Kidney (tissue), 14 donors: ENCODE data around the gene VWA8. TPM values are rescaled to one million over a fixed set of nuclear protein-coding genes. Genes with fewer than 3 reads are reported as not detected.
"Not testable (repeated sequence)": the region's sequence is repeated elsewhere in the genome, so short reads cannot be mapped to it uniquely, and the experiment has no call there.

Experiments
- DNase-seq, 5 donors: peaks; one replicate each; pipeline ENCODE4 v3.0.0-alpha.2; 2013 to 2020
- FAIRE-seq: peaks from 2 replicates; lab custom pipeline; 2012; peaks lifted over from hg19 to GRCh38; lab: Jason Lieb, UNC
- H3K27ac ChIP-seq, 2 donors: one replicate each; pipeline ENCODE4 v1.7.0; 2013; ENCODE audit warnings: low read depth in 2 of 2, low read length in 2 of 2, inconsistent platforms in 1 of 2
- H3K27me3 ChIP-seq: one replicate; pipeline ENCODE4 v1.7.1; 2013; ENCODE audit warnings: low read length, inconsistent platforms; ENCODE audit not compliant: control insufficient read depth, insufficient read depth
- H3K36me3 ChIP-seq, 3 donors: one replicate each; pipeline versions ENCODE4 v1.7.0 to v1.7.1; 2013; ENCODE audit warnings: low read length in 3 of 3, control low read depth in 1 of 3, inconsistent platforms in 1 of 3; ENCODE audit not compliant: insufficient read depth in 3 of 3, control insufficient read depth in 2 of 3
- H3K4me1 ChIP-seq, 3 donors: one replicate each; pipeline versions ENCODE4 v1.7.0 to v1.7.1; 2013; ENCODE audit warnings: low read length in 3 of 3, inconsistent platforms in 1 of 3, low read depth in 1 of 3; ENCODE audit not compliant: control insufficient read depth in 2 of 3, insufficient read depth in 2 of 3
- H3K4me3 ChIP-seq, 3 donors: one replicate each; pipeline versions ENCODE4 v1.7.0 to v1.8.1; 2013; ENCODE audit warnings: low read length in 3 of 3, control low read depth in 1 of 3, inconsistent platforms in 1 of 3
- H3K9ac ChIP-seq, 3 donors: one replicate each; pipeline versions ENCODE4 v1.7.0 to v1.7.1; 2013; ENCODE audit warnings: low read length in 3 of 3, control low read depth in 1 of 3, inconsistent platforms in 1 of 3
- H3K9me3 ChIP-seq, 3 donors: one replicate each; pipeline versions ENCODE4 v1.7.0 to v1.7.1; 2013; ENCODE audit warnings: low read length in 3 of 3, control low read depth in 1 of 3, inconsistent platforms in 1 of 3; ENCODE audit not compliant: control insufficient read depth in 2 of 3, insufficient read depth in 1 of 3
- intact Hi-C: fragments of 100-400 bp; cut with DNase I; formaldehyde crosslinking; loops from one replicate; pipeline ENCODE4 v1.11.1; 2022
- polyA plus RNA-seq: library from polyadenylated mRNA; stranded (reverse); fragments of 350-450 nt; fragmentation: Illumina TruSeq; extraction: RNeasy Lipid Tissue Mini Kit (QIAGEN cat#74804); gene quantifications from one replicate; pipeline ENCODE4 v1.2.3, GENCODE V29; 2014; ENCODE audit warnings: low read depth, low replicate concordance; ENCODE audit not compliant: insufficient read depth
- total RNA-seq: library from RNA; stranded (reverse); fragmentation: NEBNext Ultra II Directional; extraction: Animal tissue kit (Norgen Biotek cat#: 25700); gene quantifications from one replicate; pipeline ENCODE4 v1.2.1, GENCODE V29; 2021
- TF ChIP-seq, protein P1 (sequence below): IDR thresholded peaks from 3 replicates; pipeline ENCODE4 v1.5.1; 2012; ENCODE audit warnings: mild to moderate bottlenecking, moderate library complexity, borderline replicate concordance; ENCODE audit not compliant: insufficient read depth; ENCODE audit errors: extremely low read depth
- donor health status: control.
- donor health status: control.
- donor health status: control.
- donor health status: control.
- donor health status: control.
- donor health status: DM: yes; HTN: yes; CAD: no.
- donor health status: Normal renal cell carcinoma (clear cell type).

The VWA8 gene
- total and polyA plus RNA-seq, 2 donors from 2014 or later, result 6.4 to 21.3 TPM

DNA sequence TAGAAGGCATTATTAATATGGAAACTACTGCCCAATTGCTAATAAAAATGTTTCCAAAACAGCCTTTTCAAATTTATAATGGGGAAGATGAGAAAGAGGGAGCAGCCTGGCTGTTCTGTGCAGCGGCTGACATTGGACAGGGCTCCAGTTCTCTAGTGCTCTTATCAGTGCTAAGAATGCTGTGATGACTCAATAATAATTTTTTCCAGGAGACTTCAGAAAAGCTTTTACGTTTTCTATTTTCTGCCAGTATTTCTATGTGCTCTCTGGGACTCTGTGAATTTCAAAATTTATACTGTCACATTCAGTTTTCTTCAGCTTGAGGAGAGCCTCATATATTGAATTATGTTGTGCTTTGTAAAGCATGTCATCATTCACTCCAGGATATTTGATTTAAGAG is 209.6 kb downstream of the VWA8 start:
- TF ChIP-seq, protein P1, sequence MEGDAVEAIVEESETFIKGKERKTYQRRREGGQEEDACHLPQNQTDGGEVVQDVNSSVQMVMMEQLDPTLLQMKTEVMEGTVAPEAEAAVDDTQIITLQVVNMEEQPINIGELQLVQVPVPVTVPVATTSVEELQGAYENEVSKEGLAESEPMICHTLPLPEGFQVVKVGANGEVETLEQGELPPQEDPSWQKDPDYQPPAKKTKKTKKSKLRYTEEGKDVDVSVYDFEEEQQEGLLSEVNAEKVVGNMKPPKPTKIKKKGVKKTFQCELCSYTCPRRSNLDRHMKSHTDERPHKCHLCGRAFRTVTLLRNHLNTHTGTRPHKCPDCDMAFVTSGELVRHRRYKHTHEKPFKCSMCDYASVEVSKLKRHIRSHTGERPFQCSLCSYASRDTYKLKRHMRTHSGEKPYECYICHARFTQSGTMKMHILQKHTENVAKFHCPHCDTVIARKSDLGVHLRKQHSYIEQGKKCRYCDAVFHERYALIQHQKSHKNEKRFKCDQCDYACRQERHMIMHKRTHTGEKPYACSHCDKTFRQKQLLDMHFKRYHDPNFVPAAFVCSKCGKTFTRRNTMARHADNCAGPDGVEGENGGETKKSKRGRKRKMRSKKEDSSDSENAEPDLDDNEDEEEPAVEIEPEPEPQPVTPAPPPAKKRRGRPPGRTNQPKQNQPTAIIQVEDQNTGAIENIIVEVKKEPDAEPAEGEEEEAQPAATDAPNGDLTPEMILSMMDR, result no peak
- DNase-seq (peak in 1 of 5 donors; percentile 67), FAIRE-seq (no peak)
- H3K4me1 ChIP-seq, result no peaks in the 10 kb centered on the region
- no peaks in the 10 kb centered on the region for H3K27me3 ChIP-seq
- H3K9me3 ChIP-seq, result no peaks in the 10 kb centered on the region
- H3K27ac ChIP-seq, result no peak overlapping the region
- no peak overlapping the region for H3K4me3 ChIP-seq
- H3K9ac ChIP-seq, result no peak overlapping the region
- no peaks in the 10 kb centered on the region for H3K36me3 ChIP-seq
- intact Hi-C loops, result no loop called here

DNA sequence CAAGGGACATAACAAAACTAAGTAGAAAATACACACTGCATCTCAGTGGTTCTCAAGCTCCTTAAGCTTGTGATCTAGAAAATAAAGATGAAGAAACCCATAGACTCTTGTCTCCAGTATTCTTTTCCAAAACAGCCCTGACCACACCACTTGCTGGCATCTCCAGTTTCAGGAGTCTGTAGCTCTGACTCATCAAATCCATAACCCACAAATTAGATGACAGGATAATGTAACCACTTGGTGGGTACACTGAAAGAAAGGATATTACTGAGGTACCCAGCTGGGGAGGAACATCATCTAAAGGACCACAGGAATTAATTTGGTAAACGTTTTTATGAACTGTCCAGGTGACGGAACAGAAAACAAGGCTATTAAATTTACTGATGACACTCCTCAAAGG is 214.7 kb downstream of the VWA8 start:
- Histone ChIP-seq H3K4me3 (no peak overlapping the region), H3K9me3 (no peaks in the 10 kb centered on the region), H3K4me1 (no peaks in the 10 kb centered on the region), H3K36me3 (no peaks in the 10 kb centered on the region), H3K9ac (no peak overlapping the region), H3K27me3 (no peaks in the 10 kb centered on the region), H3K27ac (no peak overlapping the region)
- TF ChIP-seq, protein P1, result no peak
- FAIRE-seq, result no peak
- DNase-seq, result no peak
- intact Hi-C loops, result no loop called here

DNA sequence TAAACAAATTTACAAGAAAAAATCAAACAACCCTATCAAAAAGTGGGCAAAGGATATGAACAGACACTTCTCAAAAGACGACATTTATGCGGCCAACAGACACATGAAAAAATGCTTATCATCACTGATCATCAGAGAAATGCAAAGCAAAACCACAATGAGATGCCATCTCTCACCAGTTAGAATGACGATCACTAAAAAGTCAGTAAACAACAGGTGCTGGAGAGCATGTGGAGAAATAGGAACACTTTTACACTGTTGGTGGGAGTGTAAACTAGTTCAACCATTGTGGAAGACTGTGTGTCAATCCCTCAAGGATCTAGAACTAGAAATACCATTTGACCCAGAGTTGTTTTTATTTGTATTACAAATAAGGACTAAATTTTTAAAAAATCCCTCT is 215.4 kb downstream of the VWA8 start:
- FAIRE-seq, intact Hi-C loops, H3K27ac ChIP-seq: not testable (repeated sequence)

DNA sequence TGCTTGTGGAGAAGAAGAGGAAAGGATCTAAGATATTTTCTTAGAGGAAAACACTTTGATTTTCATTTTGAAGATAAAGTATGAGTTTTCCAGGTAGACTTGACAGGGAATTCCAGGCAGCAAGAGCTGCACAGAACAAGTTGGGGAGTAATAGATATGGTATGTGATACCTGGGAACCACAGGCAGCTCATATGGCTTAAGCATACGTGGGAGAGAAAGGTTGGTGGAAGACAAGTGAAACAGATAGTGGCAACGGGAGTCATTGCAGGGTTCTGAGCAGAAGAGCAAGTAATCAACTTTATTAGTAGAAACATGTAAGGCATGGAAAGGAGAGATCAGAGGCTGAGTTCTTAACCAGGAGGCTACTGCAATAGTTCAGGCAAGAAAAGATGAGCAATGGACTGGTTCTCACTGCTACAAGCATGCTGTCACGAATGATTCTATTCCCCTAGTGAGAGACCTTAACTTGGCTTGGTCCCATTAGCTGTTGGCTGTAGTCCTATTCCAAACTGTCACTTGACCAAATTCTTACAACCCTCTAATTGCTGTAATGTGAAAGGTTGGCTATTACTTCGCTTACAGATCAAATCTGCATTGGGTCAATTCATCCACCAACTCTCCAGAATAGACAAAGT is 217.9 kb downstream of the VWA8 start:
- H3K36me3 ChIP-seq, result no peaks in the 10 kb centered on the region
- FAIRE-seq (no peak), DNase-seq (peak in 3 of 5 donors; percentile 35)
- H3K9ac ChIP-seq, result no peak overlapping the region
- no peaks in the 10 kb centered on the region for H3K27me3 ChIP-seq
- no peak overlapping the region for H3K4me3 ChIP-seq
- H3K9me3 ChIP-seq, result no peaks in the 10 kb centered on the region
- TF ChIP-seq, protein P1, result no peak
- H3K4me1 ChIP-seq, result no peaks in the 10 kb centered on the region
- intact Hi-C loops, result no loop called here
- no peak overlapping the region for H3K27ac ChIP-seq

More for the DNA sequence above, 215.4 kb downstream of the VWA8 start:
- H3K4me1 ChIP-seq, H3K36me3 ChIP-seq, H3K9me3 ChIP-seq, DNase-seq, H3K9ac ChIP-seq, H3K4me3 ChIP-seq, H3K27me3 ChIP-seq: not testable (repeated sequence)
